ENCODE data around the gene PRF1. TPM values are rescaled to one million over a fixed set of nuclear protein-coding genes. Genes with fewer than 3 reads are reported as not detected.
"Not testable (repeated sequence)": the region's sequence is repeated elsewhere in the genome, so short reads cannot be mapped to it uniquely, and the experiment has no call there.

PRF1 gene
- total RNA-seq, 1 experiment from 2014 or later, result not detected

GRCh38 chr10:70622981-70623844 is 20.7 kb upstream of the PRF1 start:
- H3K36me3 ChIP-seq (replicated peaks; ENCODE audit: control insufficient read depth, insufficient read depth, low read length), result no peaks in the 10 kb centered on the region
- DNase-seq, result no peak

GRCh38 chr10:70622541-70622940 is 20.0 kb upstream of the PRF1 start:
- no peaks in the 10 kb centered on the region for H3K27me3 ChIP-seq (ENCODE audit: control insufficient read depth, insufficient read depth, low read length)
- DNase-seq, result no peak
- no peak overlapping the region for H3K4me3 ChIP-seq (ENCODE audit: insufficient read depth, low read depth, low read length)
- H3K36me3 ChIP-seq (replicated peaks; ENCODE audit: control insufficient read depth, insufficient read depth, low read length), result no peaks in the 10 kb centered on the region

More at GRCh38 chr10:70622981-70623844, 20.7 kb upstream of the PRF1 start:
- no peak overlapping the region for H3K4me3 ChIP-seq (ENCODE audit: insufficient read depth, low read depth, low read length)
- H3K27me3 ChIP-seq (ENCODE audit: control insufficient read depth, insufficient read depth, low read length), result no peaks in the 10 kb centered on the region

- no peak overlapping the region for H3K4me3 ChIP-seq (ENCODE audit: insufficient read depth, low read depth, low read length)
- DNase-seq, result no peak
- H3K36me3 ChIP-seq (replicated peaks; ENCODE audit: control insufficient read depth, insufficient read depth, low read length), result no peaks in the 10 kb centered on the region
- H3K27me3 ChIP-seq (ENCODE audit: control insufficient read depth, insufficient read depth, low read length), result no peaks in the 10 kb centered on the region
These were observed 19.1 kb upstream of the PRF1 start for GRCh38 chr10:70621503-70622078.

- Histone ChIP-seq H3K36me3 (replicated peaks; ENCODE audit: control insufficient read depth, insufficient read depth, low read length) (no peaks in the 10 kb centered on the region), H3K4me3 (ENCODE audit: insufficient read depth, low read depth, low read length) (no peak overlapping the region), H3K27me3 (ENCODE audit: control insufficient read depth, insufficient read depth, low read length) (no peaks in the 10 kb centered on the region)
- DNase-seq, result no peak
These were observed 17.4 kb upstream of the PRF1 start for GRCh38 chr10:70620020-70620289.

DNA sequence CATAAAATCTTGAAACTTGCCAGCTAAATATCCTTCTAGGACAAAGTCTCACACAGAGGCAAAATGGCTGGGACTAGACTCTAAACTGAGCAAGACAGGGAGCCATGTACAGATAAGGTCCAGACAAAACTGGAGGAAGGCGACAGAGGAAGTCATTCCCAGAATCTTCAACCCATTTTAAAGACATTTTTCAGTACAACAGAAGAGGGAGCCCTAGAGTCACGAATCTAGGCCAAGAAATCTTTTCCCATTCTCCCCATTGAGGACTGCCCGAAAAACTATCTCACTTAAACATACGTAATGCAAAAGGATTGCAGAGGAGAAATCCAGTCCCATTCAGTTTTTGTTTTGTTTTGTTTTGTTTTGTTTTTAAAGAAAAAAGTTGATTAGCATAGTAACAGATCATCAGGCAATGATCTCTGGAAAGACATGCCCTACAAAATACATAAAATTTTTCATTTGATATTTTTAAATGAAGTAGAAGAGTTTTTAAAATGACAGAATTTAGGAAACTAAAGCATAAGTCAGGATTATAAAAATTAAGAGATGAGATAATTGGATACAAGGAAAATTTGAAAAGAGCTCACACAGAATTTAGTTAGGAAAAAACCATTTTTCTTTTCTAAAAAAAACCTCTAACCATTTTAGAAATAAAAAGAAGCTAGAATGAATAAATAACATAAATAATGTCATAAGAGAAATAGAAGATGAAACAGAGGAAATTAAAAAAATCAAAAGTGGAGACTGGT is 16.9 kb upstream of the PRF1 start:
- H3K4me3 ChIP-seq (ENCODE audit: insufficient read depth, low read depth, low read length), result no peak overlapping the region
- H3K36me3 ChIP-seq (replicated peaks; ENCODE audit: control insufficient read depth, insufficient read depth, low read length), result no peaks in the 10 kb centered on the region
- H3K27me3 ChIP-seq (ENCODE audit: control insufficient read depth, insufficient read depth, low read length), result no peaks in the 10 kb centered on the region
- DNase-seq, result peak; percentile 79

DNA sequence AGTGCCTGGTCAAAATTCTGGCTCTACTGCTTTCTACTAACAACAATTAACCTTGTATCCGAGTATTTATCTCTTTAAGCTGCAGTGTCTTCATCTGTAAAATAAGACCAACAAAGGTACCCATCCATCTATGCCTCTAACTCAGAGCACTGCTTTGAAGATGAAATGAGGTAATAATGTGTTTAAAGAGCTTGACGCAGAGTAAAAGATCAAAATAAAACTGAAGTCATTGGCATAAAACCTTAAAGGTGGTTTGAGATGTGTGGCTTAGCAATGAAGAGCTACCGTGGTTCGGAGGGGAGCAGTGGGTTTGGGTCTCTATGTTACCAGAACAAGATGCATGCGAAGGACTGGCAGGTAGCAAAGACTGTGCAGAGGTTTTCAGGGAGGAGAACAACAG is 16.1 kb upstream of the PRF1 start:
- no peaks in the 10 kb centered on the region for H3K27me3 ChIP-seq (ENCODE audit: control insufficient read depth, insufficient read depth, low read length)
- no peak for DNase-seq
- no peaks in the 10 kb centered on the region for H3K36me3 ChIP-seq (replicated peaks; ENCODE audit: control insufficient read depth, insufficient read depth, low read length)
- H3K4me3 ChIP-seq (ENCODE audit: insufficient read depth, low read depth, low read length), result no peak overlapping the region

DNA sequence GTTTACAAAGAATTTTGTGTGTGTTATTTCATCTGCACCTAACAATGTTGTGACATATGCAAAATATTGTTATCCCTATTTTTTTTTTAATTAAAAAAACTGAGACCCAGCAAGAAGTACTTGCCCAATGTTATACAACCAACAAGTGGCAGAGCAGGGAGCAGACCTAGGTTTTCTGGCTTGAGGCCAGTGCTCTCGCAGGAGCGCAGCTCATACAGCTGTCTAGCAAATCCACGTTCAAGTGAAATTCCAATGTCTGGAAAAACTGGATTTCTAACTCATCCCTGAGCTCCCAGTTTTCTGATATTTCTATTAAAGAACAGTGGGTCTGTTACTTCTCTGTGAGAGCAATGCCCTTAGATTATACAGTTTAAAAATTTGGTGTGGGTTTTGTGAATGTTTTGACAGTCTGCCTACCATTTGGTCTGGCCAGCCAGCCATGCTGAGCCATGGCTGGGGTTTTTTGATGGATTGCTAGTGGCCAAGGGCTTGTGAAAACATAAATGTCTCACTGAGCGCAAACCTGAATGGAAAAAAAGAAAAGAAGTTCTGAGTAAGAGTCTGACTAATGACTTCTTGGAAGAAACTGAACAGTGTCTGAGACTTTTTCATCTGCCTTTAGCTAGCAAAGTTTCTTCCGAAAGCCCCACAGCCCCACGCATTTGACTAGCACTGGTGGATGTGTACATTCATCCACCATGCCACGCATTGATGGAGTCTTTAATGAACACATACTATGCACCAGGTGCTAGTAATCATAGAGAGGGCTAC is 15.4 kb upstream of the PRF1 start:
- DNase-seq, result no peak
- Histone ChIP-seq H3K27me3 (ENCODE audit: control insufficient read depth, insufficient read depth, low read length) (no peaks in the 10 kb centered on the region), H3K36me3 (replicated peaks; ENCODE audit: control insufficient read depth, insufficient read depth, low read length) (no peaks in the 10 kb centered on the region), H3K4me3 (ENCODE audit: insufficient read depth, low read depth, low read length) (no peak overlapping the region)

- no peak overlapping the region for H3K4me3 ChIP-seq (ENCODE audit: insufficient read depth, low read depth, low read length)
- H3K27me3 ChIP-seq (ENCODE audit: control insufficient read depth, insufficient read depth, low read length), result no peaks in the 10 kb centered on the region
- DNase-seq, result no peak
- no peaks in the 10 kb centered on the region for H3K36me3 ChIP-seq (replicated peaks; ENCODE audit: control insufficient read depth, insufficient read depth, low read length)
These were observed 14.2 kb upstream of the PRF1 start for GRCh38 chr10:70616761-70617160.

DNA sequence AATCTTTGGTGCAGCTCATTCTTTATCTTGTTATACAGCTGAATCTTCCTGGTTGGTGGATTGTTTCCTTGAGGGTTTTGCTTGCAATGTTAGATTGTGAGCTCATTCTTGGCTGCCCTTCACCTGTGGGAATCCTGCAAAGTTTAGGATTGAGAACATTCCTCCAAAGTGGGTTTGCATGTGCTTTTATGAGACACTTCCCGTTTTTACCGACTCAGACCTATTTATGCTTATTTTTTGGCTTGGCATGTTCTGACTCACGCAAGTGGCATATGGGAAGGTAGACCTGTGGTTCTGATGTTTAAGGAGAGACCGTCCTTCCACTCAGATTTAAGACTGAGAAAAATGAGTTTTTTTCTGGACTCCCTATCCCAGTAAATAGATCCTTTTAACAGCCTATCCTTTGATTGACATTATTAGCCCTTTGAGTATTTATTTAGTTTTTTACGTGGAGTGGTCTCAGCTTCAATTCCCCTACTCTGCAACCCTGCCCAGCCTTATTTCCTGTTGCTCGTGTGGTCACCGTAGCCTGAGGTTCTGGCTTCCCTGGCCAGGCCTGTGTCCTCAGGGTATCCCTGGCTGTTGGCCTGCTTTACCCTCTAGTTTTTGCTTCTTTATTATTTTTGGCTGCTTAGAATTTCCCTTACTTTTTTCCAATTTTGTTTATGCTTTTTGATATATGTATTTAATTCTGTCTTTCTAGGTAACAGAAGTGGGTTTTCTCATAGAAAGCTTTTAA is 13.4 kb upstream of the PRF1 start:
- Histone ChIP-seq H3K4me3 (ENCODE audit: insufficient read depth, low read depth, low read length) (no peak overlapping the region), H3K36me3 (replicated peaks; ENCODE audit: control insufficient read depth, insufficient read depth, low read length) (no peaks in the 10 kb centered on the region), H3K27me3 (ENCODE audit: control insufficient read depth, insufficient read depth, low read length) (no peaks in the 10 kb centered on the region)
- no peak for DNase-seq

GRCh38 chr10:70615211-70615610 is 12.7 kb upstream of the PRF1 start:
- H3K4me3 ChIP-seq (ENCODE audit: insufficient read depth, low read depth, low read length), result no peak overlapping the region
- DNase-seq, result no peak
- H3K27me3 ChIP-seq (ENCODE audit: control insufficient read depth, insufficient read depth, low read length), result no peaks in the 10 kb centered on the region
- H3K36me3 ChIP-seq (replicated peaks; ENCODE audit: control insufficient read depth, insufficient read depth, low read length), result no peaks in the 10 kb centered on the region

DNA sequence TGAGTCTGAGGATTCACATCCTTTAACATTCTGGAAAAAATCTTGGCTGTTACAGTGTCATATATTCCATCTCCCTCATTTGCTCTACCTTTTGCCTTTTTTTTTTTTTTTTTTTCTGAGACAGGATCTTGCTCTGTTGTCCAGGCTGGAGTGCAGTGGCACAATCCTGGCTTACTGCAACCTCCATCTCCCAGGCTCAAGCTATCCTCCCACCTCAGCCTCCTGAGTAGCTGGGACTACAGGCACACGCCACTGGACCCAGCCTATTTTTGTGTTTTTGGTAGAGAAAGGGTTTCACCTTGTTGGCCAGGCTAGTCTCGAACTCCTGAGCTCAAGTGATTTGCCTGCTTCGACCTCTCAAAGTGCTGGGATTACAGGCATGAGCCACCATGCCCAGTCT is 11.8 kb upstream of the PRF1 start:
- not testable (repeated sequence) for DNase-seq; H3K27me3 ChIP-seq (ENCODE audit: control insufficient read depth, insufficient read depth, low read length); H3K4me3 ChIP-seq (ENCODE audit: insufficient read depth, low read depth, low read length); H3K36me3 ChIP-seq (replicated peaks; ENCODE audit: control insufficient read depth, insufficient read depth, low read length)

GRCh38 chr10:70613941-70614340 is 11.4 kb upstream of the PRF1 start:
- H3K36me3 ChIP-seq (replicated peaks; ENCODE audit: control insufficient read depth, insufficient read depth, low read length), result no peaks in the 10 kb centered on the region
- no peak for DNase-seq
- no peaks in the 10 kb centered on the region for H3K27me3 ChIP-seq (ENCODE audit: control insufficient read depth, insufficient read depth, low read length)
- no peak overlapping the region for H3K4me3 ChIP-seq (ENCODE audit: insufficient read depth, low read depth, low read length)

GRCh38 chr10:70607936-70608335 is 5.4 kb upstream of the PRF1 start:
- Histone ChIP-seq H3K36me3 (replicated peaks; ENCODE audit: control insufficient read depth, insufficient read depth, low read length) (no peaks in the 10 kb centered on the region), H3K4me3 (ENCODE audit: insufficient read depth, low read depth, low read length) (no peak overlapping the region), H3K27me3 (ENCODE audit: control insufficient read depth, insufficient read depth, low read length) (no peaks in the 10 kb centered on the region)
- no peak for DNase-seq

GRCh38 chr10:70605161-70605560 is 2.6 kb upstream of the PRF1 start:
- DNase-seq, result no peak
- no peaks in the 10 kb centered on the region for H3K27me3 ChIP-seq (ENCODE audit: control insufficient read depth, insufficient read depth, low read length)
- no peaks in the 10 kb centered on the region for H3K36me3 ChIP-seq (replicated peaks; ENCODE audit: control insufficient read depth, insufficient read depth, low read length)
- no peak overlapping the region for H3K4me3 ChIP-seq (ENCODE audit: insufficient read depth, low read depth, low read length)
